LHCN-M2 (cell line): ENCODE measurements around the gene SPRY2. TPM values are rescaled to one million over a fixed set of nuclear protein-coding genes. Genes with fewer than 3 reads are reported as not detected.

Experiments used
- DNase-seq: peaks from one replicate; pipeline ENCODE4 v3.0.0-alpha.2; 2012; ENCODE audit warnings: low read depth
- polyA plus RNA-seq: library from polyadenylated mRNA; unstranded; fragments of >200 nt; gene quantifications from one replicate; pipeline ENCODE4 v1.2.1, GENCODE V29; 2012; ENCODE audit warnings: missing spikeins
- total RNA-seq: library from RNA; depleted of rRNA; stranded (reverse); fragments of >200 nt; gene quantifications from 2 replicates; pipeline ENCODE4 v1.2.3, GENCODE V29; 2014; rRNA removed

Gene SPRY2, protein sequence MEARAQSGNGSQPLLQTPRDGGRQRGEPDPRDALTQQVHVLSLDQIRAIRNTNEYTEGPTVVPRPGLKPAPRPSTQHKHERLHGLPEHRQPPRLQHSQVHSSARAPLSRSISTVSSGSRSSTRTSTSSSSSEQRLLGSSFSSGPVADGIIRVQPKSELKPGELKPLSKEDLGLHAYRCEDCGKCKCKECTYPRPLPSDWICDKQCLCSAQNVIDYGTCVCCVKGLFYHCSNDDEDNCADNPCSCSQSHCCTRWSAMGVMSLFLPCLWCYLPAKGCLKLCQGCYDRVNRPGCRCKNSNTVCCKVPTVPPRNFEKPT
- total RNA-seq, result 34.6 and 43.9 TPM in 2 replicates
- 11.1 TPM for polyA plus RNA-seq

- peak; percentile 98 for DNase-seq
Observed at GRCh38 chr13:80341101-80341755, at the start of gene SPRY2. SPRY2 (minus strand) TSS chr13:80341126; CDS start chr13:80337705, 3,421 bp downstream.

DNA sequence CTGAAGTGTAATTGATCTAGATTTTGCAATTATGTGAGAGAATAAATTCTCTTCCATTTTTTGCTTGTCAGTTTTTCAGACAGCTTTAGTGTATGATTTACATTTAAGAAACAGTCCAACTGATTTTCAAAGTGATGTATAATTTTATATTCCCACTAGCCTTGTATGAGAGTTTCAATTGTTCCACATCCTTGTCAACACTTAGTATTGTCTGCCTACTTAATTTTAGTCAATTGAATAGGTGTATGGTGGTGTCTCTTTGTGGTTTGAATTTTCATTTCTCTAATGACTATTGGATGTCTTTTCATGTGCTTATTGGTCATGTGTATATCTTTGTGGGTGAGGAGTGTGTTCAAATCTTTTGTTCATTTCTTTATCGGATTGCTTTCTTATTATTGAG lies 49.4 kb upstream of the SPRY2 start:
- DNase-seq, result no peak

GRCh38 chr13:80389073-80390038 lies 48.4 kb upstream of the SPRY2 start:
- DNase-seq, result no peak

DNA sequence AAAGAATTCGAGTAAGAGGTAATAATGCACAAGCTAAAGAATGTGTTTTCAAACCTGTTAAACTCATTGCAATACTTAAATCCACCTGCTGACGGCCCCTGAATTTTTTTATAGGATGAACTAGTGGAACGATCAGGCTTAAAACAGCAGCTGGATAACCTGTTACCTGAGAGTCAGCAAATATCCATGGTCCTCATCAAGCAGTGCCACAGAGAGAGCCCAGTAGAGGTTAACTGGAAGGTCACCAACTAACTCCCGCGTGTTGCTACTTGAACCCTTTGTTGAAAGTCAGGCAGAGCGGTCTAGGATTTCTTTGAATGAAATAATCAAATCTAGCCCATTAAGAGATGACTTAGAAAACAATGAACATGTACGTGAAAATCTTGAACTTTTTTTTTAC lies 47.6 kb upstream of the SPRY2 start:
- DNase-seq, result no peak

GRCh38 chr13:80386592-80386991 lies 45.7 kb upstream of the SPRY2 start:
- DNase-seq, result no peak

GRCh38 chr13:80386002-80386401 lies 45.1 kb upstream of the SPRY2 start:
- DNase-seq, result no peak

- DNase-seq, result peak; percentile 93
Observed at GRCh38 chr13:80382576-80382975, 41.6 kb upstream of the SPRY2 start.

- DNase-seq, result peak; percentile 89
Observed at GRCh38 chr13:80379245-80379644, 38.3 kb upstream of the SPRY2 start.

DNA sequence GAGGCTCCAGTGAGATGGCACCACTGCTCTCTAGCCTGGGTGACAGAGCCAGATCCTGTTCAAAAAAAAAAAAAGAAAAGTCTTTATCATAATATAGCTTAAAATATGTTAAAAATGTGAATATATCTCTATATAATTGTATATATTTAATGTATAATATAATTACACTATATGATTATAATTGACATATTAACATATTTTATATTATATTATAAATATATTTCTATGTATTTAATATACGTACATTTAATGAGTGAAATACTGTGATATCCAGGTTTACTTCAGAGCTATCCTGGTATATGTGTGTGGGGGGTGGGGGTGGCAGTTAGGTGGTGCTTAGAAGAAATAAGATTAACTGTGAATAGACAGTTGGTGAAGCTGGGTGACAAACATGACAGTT lies 35.6 kb upstream of the SPRY2 start:
- DNase-seq, result no peak

GRCh38 chr13:80374901-80375300 lies 34.0 kb upstream of the SPRY2 start:
- DNase-seq, result no peak

DNA sequence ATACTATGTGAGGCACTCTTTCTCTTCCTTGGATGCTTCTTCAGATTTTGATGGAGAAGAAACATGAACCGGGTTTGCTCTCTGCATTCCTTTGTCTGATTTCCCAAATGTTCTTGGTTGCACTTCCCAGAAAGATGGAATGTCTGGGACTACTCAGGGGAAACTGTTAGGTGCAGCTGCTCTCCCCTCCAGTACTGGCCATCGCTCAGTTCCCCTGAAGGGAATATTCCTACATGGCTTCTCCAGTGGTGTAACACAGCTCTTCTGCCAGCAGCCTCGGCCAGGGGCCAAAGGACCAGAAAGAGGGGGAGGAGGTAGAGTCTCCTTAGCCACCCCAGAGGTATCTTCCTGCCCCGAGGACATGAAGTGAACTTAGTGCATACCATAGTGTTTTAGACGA lies 33.5 kb upstream of the SPRY2 start:
- DNase-seq, result peak; percentile 42

GRCh38 chr13:80371840-80372509 lies 31.0 kb upstream of the SPRY2 start:
- DNase-seq, result no peak

DNA sequence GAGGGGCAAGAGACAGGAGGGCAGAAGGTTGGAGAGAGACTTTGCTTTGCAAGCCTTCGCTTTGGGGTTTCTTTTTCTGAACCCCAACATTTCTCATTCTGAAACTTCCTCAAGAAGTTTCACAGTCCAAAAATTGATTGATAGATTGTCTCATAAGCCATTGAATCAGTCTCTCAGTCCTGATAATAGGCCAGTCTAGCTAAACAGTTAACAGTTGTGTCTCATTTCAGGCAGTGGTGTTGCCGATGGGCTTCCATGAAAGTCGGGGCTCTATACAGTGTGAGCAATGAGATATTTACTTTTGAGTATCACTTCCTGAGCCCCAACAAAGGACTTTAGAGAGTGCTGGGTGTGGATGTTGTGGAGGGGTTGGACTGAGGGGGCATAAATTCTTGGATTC lies 26.5 kb upstream of the SPRY2 start:
- no peak for DNase-seq

GRCh38 chr13:80363890-80364503 lies 23.1 kb upstream of the SPRY2 start:
- peak; percentile 46 for DNase-seq

- DNase-seq, result no peak
Observed at GRCh38 chr13:80362481-80362880, 21.6 kb upstream of the SPRY2 start.

DNA sequence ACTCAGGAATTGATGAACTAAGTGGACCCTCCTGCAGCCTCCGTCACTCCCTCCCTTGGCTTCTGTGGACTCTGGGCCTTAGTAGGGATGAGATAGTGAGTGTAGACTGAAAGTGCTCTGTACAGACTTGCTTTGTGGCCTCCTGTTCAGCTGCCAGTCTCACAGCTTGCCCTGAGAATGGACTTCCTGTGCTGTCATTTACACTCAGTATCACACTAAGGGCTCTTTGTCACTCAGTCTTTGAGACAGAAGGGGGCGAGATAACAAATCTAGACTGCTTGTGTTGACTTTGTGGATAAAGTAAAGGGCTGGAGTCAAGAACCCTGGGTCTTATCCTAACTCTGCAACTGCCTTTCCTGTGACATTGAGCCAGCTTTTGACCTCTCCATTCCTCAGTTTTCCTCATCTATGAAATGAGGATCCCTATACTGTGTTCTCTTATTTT lies 21.0 kb upstream of the SPRY2 start:
- peak; percentile 54 for DNase-seq

DNA sequence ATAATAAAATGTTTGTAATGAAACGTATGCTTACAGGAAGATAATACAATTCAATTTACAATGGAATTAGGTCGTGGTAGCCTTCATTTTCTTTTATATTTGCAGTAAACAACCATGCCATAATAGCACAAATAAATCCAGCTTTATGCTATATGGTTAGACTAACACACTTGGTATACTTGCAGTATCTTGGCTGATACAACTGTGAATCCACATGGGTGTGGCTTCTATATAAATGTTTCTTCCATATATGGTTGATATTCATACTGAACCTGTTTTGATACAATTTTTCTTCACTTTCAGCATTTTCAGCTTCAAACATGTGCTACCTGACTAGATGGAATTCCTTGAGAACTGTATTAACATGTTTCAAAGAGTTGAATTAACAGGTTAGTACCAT lies 20.4 kb upstream of the SPRY2 start:
- DNase-seq, result no peak

DNA sequence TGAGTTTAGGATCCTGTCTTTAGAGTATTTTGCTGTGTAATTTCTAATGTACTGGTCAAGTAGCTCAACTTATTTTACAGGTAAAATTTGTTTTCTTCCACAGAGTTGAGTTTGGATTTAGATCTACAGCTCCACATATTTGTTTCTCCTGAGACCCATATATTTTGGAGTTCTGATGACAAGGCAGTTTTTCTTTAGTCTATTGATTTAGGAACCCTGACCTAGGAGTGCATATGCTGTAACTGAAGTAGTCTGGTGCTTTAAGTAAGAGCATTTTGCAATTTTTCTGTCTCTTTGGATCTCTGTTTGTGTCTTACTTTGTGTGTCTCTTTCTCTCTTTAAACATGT lies 19.5 kb upstream of the SPRY2 start:
- DNase-seq, result no peak

- peak; percentile 57 for DNase-seq
Observed at GRCh38 chr13:80359778-80360452, 19.0 kb upstream of the SPRY2 start.

DNA sequence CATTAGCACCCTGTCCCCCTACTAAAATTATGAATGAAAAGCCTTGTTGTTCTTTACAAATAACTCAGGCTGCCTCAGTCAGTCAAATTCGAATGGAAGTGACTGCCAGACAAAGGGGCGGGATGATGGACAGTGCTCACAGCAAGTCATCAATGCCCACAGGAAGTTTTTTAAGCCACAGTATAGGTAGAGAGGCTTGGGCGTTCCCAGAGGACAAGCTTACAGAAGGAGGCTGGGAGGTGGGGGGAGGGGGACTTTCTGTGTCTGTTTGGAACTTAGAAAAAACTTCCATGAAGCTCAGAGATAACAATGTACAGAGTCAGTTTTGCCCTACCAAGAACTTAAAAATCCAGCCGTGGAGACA lies 18.5 kb upstream of the SPRY2 start:
- no peak for DNase-seq
